ENCODE results near the gene UPK1B. TPM values are rescaled to one million over a fixed set of nuclear protein-coding genes. Genes with fewer than 3 reads are reported as not detected.

UPK1B gene
- total RNA-seq, 1 experiment from 2014 or later, result 1.0 TPM

DNA sequence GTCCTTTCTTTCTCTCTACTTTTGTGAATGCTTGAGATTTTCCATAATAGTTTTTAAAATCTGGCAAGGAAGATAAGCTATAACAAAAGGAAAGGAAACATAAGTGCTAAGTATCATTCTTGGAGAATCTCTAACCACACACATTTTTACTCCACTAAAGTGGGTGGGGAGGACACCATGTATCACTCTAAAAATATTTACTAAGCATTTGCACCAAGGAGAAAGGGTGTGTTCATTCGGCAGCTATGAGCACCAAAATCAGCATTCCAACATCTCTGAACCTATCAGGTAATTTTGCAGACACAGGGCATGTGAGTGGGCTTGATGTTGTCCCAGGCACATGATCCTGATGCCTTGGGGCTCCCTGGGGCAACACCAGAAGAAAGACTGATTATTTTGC is 61.8 kb downstream of the UPK1B start:
- peaks cover 23 to 61% (median 59%) of the 10 kb centered on the region in 3 experiments; a peak in 6 of 7 replicates for H3K36me3 Mint-ChIP-seq (ENCODE audit: insufficient read depth in 1 of 3, low read depth in 3 of 3)
- Histone ChIP-seq H3K23me2 (ENCODE audit: insufficient read length, low read depth, low read length, poor library complexity, severe bottlenecking) (peaks cover 7% of the 10 kb centered on the region), H3K27me3 (ENCODE audit: insufficient read depth, low read length) (no peaks in the 10 kb centered on the region), H2BK15ac (ENCODE audit: low read depth, low read length) (no peak overlapping the region), H4K5ac (ENCODE audit: insufficient read length, low read depth, low read length) (no peak overlapping the region), H3K9me3 (ENCODE audit: control insufficient read depth, low read depth, low read length) (no peaks in the 10 kb centered on the region), H2BK12ac (ENCODE audit: insufficient read length, low read depth, low read length) (no peak overlapping the region), H2BK5ac (ENCODE audit: insufficient read length, low read length) (no peak overlapping the region), H3K4ac (ENCODE audit: low read depth, low read length) (no peak overlapping the region), H4K91ac (ENCODE audit: insufficient read length, low read depth, low read length) (no peak overlapping the region), H3K4me2 (ENCODE audit: insufficient read depth, insufficient read length, low read length) (no peak overlapping the region), H4K8ac (replicated peaks; ENCODE audit: insufficient read length, low read depth, low read length) (no peak overlapping the region), H3T11ph (ENCODE audit: low read length) (no peak overlapping the region), H3K23ac (ENCODE audit: insufficient read length, low read depth, low read length) (no peak overlapping the region), H3K14ac (ENCODE audit: insufficient read depth, low read length) (no peak overlapping the region), H3K56ac (ENCODE audit: insufficient read length, low read depth, low read length) (no peak overlapping the region), H3K79me2 (ENCODE audit: insufficient read depth, low read length) (peaks cover 17% of the 10 kb centered on the region), H3K27ac (ENCODE audit: insufficient read length, low read depth, low read length) (no peak overlapping the region), H4K20me1 (ENCODE audit: control insufficient read depth, insufficient read depth, insufficient read length) (no peaks in the 10 kb centered on the region), H3K9ac (ENCODE audit: extremely low read depth, insufficient read length, low read length) (no peak overlapping the region), H3K79me1 (ENCODE audit: insufficient read depth, low read depth, low read length, poor library complexity, severe bottlenecking) (no peaks in the 10 kb centered on the region), H3K18ac (ENCODE audit: insufficient read length, low read depth, low read length) (no peak overlapping the region), H2BK120ac (ENCODE audit: low read depth, low read length, poor library complexity, severe bottlenecking) (no peak overlapping the region), H3K4me1 (ENCODE audit: insufficient read depth, low read length) (no peaks in the 10 kb centered on the region), H2AK5ac (ENCODE audit: insufficient read length, low read length) (no peak overlapping the region), H2AFZ (ENCODE audit: low read length) (no peak overlapping the region), H2BK20ac (ENCODE audit: low read depth, low read length, poor library complexity, severe bottlenecking) (no peak overlapping the region)
- H3K27ac Mint-ChIP-seq, result no peak overlapping the region
- TF ChIP-seq, protein P1, sequence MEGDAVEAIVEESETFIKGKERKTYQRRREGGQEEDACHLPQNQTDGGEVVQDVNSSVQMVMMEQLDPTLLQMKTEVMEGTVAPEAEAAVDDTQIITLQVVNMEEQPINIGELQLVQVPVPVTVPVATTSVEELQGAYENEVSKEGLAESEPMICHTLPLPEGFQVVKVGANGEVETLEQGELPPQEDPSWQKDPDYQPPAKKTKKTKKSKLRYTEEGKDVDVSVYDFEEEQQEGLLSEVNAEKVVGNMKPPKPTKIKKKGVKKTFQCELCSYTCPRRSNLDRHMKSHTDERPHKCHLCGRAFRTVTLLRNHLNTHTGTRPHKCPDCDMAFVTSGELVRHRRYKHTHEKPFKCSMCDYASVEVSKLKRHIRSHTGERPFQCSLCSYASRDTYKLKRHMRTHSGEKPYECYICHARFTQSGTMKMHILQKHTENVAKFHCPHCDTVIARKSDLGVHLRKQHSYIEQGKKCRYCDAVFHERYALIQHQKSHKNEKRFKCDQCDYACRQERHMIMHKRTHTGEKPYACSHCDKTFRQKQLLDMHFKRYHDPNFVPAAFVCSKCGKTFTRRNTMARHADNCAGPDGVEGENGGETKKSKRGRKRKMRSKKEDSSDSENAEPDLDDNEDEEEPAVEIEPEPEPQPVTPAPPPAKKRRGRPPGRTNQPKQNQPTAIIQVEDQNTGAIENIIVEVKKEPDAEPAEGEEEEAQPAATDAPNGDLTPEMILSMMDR (conservative IDR thresholded peaks at IDR 0.05), result no peak
- H3K4me1 Mint-ChIP-seq, result peaks cover 8% of the 10 kb centered on the region in 2 experiments
- no peak for DNase-seq
- H3K4me3 Mint-ChIP-seq, result no peak overlapping the region
- H3K9me3 Mint-ChIP-seq, result no peaks in the 10 kb centered on the region
- WGBS (ENCODE audit: extremely low coverage, insufficient read length, low lambda C conversion rate), result no CpG with 5 or more reads among the region's 1 CpG
- H3K27me3 Mint-ChIP-seq (ENCODE audit: low read depth), result no peaks in the 10 kb centered on the region
